ENCODE results near the gene ABCF3.

ABCF3 gene

DNA sequence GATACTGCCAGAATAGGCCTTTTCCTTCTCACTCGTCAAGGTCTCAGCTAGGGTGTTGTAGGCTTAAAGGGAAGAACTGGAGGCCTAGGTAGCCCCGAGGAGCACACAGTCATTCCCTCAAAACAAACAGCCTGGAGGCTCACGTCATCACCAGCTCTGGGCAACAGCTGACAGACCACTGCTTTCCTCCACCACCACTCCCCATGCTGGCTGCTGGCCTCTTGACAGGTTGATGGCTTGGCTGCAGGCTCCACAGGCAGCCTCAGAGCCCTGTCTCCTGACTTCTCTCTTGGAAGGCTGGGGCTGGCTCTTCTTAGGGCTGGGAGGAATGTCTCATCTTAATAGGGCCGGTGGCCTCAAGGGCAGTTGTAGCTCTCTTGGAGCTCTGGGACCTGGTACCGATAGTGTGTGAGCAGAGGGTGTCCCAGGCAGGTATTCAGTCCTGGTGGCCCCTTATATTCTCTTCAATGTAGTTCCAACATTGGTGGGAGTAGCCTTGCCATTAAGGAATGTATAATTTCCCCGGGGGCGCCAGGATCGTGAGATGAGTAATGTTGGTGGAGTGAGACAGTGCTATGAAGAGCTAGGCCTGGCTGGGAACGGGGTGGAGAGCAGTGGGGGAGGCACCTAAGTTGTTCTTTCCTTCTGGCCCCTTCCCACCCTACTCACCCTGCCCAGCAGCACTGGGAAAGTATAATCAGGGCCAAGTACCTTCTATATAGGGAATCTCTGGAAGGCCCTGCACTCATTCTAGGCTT is 17.5 kb upstream of the ABCF3 start:
- no peak for DNase-seq (ENCODE audit: low read depth in 2 of 2)

DNA sequence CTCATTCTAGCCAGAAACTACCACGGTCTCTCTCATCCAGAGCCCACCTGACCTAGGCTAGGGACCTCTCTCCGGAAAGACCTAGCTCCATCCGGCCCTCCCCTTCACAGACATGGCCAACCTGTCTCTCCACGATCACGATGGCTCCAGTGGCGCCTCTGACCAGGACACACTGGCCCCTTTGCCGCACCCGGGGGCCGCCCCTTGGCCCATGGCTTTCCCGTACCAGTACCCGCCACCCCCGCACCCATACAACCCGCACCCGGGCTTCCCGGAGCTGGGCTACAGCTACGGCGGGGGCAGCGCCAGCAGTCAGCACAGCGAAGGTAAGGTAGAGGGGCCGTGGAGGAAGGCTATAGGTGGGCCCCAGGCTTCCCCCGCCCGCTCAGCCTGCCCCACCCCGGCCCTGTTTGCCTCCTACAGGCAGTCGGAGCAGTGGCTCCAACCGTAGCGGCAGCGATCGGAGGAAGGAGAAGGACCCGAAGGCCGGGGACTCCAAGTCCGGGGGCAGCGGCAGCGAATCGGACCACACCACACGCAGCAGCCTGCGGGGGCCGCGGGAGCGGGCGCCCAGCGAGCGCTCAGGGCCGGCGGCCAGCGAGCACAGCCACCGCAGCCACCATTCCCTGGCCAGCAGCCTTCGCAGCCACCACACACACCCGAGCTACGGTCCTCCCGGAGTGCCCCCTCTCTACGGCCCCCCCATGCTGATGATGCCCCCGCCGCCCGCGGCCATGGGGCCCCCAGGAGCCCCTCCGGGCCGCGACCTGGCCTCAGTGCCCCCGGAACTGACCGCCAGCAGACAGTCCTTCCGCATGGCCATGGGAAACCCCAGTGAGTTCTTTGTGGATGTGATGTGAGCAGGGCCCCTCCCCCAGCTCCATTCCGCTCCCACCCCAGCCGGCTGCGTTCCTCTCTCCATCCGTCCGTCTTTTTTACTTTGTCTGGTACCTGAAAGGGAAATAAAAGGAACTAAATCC is 15.8 kb upstream of the ABCF3 start:
- no peak for DNase-seq (ENCODE audit: low read depth in 2 of 2)

DNA sequence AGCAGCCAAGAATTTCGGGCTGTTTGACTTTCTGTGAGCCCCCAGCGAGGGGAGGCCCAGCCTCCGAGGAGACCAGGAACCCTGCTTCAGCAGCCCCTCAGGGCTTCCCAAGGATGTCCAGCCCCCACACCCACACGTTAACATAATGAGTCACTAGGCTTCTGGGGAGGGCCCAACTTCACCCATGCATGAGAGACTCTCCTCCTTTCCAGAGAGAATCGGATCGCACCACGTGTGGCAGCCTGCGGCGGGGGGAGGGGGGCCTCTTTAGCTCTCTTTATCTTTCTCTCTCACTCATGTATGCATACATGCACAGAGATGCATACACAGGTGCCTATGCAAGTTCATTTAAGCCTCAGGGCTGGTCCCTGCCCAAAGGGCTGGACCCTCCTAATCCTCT is 14.4 kb upstream of the ABCF3 start:
- DNase-seq (ENCODE audit: low read depth in 2 of 2), result no peak

DNA sequence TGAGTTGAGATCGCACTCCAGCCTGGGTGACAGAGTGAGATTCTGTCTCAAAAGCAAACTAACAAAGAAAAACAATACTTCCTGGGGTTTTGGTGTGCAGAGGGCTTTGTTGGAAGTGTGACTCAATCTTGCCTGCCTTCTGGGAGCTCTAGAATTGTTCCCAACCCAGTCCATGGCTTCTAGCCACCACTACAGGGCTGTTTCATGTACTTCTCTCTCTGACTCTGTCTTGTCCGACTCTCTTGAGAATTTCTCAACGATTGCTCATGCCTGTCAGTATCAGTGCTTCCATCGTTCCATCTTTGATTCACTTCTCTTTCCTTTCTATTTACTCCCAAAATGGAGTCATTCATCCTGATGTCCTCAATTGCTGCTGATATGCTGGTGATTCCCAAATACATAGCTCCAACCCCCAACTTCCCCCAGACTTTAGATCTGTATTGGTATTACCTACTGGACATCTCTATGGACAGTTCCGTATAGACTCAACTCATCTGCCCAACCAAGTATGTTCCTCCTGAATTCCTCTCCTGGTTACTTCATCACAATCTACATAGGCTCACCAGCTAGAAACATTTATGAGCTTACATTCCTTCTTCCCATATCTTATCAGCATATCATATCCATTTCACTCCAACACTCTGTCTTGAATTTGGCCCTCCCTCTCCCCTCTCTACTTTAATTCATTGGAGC is 13.2 kb upstream of the ABCF3 start:
- DNase-seq (ENCODE audit: low read depth in 2 of 2), result no peak

DNA sequence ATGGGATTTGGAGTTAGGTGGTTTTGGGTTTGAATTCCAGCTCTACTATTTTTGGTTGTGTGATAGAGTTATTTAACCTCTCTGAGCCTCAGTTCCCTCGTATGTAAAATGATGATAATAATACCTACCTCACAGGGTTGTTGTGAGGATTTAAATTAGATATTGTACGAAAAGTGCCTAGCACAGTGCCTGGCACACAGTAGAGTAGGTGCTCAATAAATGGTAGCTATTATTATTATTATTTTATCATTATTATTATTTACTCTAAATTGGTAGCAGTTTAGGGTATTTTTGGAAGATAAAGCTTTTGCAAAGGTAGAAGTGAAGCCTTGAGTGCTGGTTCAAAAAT is 12.7 kb upstream of the ABCF3 start:
- DNase-seq (ENCODE audit: low read depth in 2 of 2), result no peak

DNA sequence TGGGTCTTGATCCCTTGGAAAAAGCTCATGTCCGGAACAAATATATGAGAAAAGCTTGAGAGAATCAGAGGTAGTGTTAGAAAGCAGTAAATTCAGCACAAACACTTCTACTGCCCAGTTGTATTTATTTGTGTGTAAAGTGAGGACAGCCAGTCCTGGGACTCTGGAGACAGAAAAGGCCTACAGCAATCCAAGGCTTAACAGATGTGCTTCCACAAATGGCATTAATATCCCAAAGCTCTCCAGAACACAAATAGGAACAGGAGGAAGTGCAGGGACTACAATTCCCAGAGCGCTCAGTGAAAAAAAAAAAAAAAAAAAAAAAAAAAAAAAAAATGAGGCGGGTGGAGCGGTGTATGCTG is 11.7 kb upstream of the ABCF3 start:
- DNase-seq (ENCODE audit: low read depth in 2 of 2), result no peak

DNA sequence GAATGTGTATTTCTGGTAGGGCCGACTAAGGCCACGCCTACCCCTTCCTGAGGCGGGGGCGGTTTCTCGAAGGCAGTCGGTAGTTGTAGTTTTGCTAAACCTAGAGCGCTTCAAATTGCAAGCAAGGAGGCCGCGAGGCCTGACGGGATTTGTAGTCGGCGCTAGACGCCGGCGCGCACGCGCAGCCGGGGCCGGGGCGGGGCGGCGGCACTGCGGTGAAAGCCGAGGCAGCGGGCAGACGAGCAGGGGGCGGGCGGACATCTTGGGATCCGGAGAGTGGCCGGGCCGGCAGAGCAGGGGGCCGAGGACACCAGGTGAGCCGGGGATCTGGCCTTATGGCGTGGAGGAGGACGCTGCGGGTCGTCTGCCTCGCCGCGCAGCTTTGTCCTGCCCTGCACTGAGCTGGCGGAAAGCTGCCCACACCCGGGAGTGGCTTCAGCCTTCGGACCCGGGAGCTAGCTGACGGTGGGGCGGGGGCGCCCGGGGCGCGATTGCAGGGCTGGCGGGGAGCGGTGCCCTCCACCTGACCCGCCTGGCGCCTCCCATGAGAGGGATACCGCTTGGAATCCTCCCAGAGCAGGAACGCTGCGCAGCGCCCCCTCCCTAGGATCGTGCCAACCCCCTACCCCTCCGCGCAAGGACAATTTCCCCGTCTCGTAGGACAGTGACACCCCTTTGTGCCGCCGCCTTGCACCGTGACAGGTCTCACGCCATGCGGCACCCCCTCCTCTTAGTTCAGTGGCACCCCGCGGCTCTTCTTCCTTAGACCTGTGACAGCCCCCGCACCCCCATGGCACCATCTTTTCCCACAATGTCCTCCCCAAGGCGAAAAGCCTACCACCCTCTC is 11.1 kb upstream of the ABCF3 start, which contains the start of gene AP2M1:
Gene AP2M1, plus strand, starts transcription at position 210 of the 847 bp plus-strand sequence. CDS start 2,139 bp downstream, outside the sequence.
- DNase-seq (ENCODE audit: low read depth in 2 of 2), result peak; percentile 94 to 95

DNA sequence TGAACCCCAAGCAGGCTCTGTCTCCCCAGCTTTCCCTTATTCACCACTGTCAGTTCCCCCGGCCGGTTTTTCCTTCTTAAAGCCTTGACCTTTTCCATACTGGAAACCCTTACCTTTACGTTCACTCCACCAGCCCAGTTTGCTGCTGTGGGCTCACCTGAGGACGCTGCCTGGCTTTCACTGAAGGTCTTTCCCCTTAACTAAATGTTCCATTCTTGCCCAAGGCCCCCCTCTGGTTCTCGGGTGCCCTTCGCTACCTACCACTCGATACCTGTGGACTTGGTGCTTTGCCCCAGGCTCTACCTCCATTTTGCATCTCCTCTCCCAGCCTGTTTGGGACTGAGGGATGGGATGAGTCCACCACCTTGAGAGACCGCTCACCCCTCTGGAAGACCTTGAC is 10.5 kb upstream of the ABCF3 start:
- no peak for DNase-seq (ENCODE audit: low read depth in 2 of 2)

DNA sequence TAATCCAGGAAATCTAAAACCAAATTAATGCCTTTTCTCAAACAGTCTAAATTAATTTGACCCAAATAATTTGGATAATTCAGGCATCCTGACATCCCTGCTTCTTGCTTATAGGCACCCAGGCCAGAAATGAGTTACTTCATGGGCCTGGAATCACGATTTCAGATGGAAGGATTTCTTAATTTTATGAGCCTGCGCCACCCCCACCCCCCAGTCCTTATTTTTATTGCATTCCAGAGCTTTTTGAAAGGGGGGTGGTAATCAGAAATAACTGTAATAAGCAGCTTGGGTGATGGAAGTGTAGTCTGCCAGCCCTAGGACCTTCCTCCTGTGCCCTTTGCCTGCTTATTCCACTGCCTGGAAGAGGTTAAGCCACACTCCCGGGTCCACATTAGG is 10.0 kb upstream of the ABCF3 start:
- no peak for DNase-seq (ENCODE audit: low read depth in 2 of 2)

DNA sequence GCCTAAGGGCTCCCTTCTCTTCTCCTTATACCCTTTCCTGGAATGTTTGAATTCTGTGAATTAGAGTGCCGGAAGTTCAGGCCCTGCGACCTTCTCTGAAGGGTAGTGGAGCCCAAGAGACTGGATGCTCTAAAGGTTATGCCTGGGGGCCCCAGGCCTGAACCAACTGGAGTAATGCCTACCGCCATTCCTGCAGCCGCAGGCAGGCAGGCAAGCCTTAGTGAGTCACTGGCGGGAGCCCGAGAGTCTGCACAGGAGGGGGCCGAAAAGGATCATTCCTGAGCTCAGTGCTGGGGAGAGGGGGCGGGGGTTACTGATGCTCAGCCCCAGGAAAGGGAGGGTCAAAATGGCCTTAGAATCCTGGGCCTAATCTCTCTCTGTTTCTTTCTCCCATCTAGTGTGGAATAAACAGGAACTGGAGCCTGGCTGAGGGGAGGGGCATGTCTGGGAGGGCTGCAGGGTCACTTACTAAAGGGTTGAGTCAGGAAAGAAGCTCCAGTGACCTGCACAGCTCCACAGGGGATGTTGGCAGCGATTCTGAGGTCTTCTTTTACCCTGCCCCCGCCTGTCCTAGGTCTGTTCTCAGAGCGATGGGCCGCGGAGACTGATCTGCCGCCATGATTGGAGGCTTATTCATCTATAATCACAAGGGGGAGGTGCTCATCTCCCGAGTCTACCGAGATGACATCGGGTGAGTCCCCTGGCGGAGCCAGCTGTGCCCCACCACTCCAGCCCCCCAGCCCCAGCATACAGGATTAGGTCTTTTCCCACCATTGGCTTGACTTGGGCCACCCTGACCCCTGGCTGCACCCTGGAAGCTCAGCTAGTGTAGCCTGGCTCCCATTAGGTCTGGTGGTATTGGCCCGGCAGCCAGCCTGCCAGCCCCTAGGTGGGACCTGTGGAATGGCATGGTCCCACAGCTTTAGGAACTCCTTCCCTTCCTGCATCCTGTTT is 9.3 kb upstream of the ABCF3 start:
- DNase-seq (ENCODE audit: low read depth in 2 of 2), result no peak

DNA sequence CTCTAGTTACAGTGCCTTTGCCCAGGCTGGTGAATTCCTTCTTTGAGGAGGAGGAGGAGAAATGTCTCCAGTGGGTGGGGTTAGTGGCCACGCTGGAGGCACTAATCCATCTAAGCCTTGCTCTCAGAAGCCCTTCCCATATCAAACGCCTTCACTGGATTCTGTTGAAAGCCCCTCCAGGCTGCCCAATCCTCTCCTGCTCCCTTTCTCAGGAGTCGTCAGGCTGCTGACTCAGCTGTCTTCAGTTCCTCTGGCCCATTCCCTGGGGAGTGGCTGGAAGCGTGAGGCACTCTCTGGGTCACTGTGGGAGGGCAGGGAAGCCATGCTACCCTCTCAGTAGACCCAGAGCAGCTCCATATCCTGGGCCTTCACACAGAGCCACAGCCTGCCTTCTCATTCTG is 8.7 kb upstream of the ABCF3 start:
- DNase-seq (ENCODE audit: low read depth in 2 of 2), result no peak

DNA sequence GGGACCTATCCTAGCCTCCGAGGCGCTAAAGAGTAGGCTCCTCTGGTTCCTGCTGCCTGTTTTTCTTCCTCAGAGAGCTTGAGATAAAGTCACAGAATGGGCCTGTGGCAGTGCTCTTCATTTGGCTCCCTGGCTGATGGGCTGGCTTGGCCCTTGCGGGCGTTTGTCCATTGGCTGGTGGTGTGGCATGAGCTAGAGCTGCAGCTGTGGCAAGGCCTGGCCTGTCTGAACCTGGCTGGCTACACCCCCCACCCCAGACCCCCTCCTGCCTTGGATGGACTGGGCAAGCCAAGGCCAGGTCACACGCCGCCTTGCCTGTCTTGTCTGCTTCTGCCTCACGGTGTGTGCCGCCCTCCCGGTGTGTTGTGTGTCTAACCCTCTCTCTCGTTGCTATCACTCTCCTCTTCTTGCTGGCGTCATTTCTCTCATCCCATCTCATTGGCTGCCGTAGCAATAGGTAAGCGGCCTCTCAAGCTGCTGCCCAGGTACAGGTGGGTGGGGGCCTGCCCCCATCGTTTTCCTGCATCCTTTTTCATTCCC is 8.2 kb upstream of the ABCF3 start:
- no peak for DNase-seq (ENCODE audit: low read depth in 2 of 2)

DNA sequence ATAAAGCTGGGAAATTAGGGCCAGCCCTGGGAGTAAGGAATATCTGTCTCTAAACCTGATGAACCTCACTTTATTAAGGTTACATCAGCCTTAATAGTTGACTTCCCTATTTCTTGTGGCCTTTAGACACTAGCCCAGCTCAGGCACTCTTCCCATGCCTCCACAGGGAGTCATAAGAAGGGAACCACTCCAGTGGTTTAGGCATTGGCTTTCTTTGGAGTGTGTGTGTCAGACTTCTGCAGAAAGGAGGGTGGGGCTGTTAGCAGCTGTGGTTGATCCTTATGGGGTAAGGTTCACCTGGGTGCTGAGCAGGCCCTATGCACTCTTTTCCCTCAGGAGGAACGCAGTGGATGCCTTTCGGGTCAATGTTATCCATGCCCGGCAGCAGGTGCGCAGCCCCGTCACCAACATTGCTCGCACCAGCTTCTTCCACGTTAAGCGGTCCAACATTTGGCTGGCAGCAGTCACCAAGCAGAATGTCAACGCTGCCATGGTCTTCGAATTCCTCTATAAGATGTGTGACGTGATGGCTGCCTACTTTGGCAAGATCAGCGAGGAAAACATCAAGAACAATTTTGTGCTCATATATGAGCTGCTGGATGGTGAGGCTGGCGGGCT is 7.4 kb upstream of the ABCF3 start:
- no peak for DNase-seq (ENCODE audit: low read depth in 2 of 2)

DNA sequence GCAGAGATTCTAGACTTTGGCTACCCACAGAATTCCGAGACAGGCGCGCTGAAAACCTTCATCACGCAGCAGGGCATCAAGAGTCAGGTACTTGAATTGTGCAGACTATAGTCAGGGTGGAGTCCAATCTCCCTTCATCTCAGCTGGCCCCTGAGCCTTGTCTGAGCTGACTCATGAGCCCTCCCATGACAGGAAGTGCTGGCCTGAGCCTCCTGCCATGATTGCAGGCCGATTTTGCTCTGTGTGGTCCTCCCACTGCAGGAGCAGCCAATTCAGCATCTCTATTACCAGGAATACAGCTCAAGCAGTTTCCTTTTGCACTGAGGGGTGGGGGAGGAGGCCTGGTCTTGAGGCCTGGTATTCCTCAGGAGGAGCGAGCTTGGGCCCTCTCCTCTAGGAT is 5.8 kb upstream of the ABCF3 start:
- no peak for DNase-seq (ENCODE audit: low read depth in 2 of 2)

DNA sequence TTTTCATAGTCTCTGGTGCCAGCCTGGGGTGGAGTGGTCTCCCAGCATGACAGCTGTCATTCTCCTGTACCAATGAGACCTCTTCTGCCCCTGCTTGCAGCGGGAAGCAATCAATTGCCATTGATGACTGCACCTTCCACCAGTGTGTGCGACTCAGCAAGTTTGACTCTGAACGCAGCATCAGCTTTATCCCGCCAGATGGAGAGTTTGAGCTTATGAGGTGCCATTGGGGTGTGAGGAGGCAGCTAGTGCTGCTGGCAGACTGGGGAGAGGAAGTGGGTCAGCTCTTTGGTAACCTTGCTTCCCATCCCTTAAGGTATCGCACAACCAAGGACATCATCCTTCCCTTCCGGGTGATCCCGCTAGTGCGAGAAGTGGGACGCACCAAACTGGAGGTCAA is 4.4 kb upstream of the ABCF3 start:
- no peak for DNase-seq (ENCODE audit: low read depth in 2 of 2)

DNA sequence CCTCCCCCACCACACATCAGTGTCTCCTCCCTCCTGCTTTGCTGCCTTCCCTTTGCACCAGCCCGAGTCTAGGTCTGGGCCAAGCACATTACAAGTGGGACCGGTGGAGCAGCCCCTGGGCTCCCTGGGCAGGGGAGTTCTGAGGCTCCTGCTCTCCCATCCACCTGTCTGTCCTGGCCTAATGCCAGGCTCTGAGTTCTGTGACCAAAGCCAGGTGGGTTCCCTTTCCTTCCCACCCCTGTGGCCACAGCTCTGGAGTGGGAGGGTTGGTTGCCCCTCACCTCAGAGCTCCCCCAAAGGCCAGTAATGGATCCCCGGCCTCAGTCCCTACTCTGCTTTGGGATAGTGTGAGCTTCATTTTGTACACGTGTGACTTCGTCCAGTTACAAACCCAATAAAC is 2.3 kb upstream of the ABCF3 start:
- DNase-seq (ENCODE audit: low read depth in 2 of 2), result no peak

DNA sequence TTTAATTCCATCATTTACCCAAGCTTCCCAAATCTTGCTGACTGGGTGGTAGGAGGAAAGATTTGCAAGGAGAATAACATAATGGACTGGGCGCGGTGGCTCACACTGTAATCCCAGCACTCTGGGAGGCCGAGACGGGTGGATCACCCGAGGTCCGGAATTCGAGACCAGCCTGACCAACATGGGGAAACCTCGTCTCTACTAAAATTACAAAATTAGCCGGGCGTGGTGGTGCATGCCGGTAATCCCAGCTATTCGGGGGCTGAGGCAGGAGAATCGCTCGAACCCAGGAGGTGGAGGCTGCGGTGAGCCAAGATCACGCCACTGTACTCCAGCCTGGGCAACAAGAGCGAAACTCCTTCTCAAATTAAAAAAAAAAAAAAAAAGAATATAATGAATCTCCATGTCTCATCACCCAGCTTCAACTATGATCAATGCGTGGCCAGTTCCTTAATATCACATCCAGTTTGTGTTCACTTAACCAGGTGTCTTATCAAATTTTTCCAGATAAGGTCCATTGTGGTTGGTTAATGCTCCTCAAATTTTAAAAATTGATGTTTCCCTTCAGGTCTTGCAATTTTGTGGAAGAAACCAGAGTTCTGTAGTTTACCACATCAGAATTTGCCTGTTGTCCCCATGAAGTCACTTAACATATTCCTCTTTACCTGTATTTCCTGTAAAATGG is 1.3 kb upstream of the ABCF3 start:
- DNase-seq (ENCODE audit: low read depth in 2 of 2), result no peak

DNA sequence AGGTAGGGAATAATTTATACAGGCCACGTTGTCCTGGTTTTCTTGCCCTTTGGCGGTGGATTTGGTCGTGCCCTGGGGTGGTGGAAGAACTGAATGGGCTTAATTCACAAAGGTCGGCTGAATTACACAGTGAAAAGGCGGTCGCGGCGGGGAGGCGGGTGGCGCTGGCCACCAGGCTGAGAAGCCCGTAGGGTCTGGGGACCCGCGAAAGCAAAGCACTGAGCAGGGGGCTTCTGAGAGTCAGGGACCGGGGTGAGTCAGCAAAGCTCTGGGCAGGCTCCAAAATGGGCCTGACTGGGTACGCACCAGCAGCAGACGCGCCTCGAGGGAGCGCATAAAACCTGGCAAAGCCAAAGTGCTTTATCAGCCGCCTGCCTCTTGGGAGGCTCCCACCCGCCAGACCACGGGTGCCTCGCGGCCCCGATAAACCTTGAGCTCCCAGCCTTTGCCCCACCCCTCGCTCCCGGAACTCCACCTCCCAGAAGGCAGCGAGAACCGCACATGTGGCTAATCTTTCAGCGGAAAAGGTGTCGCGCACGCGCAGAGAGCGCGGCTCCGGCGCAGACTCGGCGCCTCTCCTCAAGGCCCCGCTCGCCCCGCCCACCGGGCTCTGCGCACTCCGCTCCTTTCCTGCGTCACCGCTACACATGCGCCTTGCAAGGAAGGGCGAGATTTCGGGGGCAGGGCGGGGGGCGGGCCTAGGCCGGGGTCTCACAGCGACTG is 377 bp upstream of the ABCF3 start:
- peak; percentile 99 for DNase-seq (ENCODE audit: low read depth in 2 of 2)

DNA sequence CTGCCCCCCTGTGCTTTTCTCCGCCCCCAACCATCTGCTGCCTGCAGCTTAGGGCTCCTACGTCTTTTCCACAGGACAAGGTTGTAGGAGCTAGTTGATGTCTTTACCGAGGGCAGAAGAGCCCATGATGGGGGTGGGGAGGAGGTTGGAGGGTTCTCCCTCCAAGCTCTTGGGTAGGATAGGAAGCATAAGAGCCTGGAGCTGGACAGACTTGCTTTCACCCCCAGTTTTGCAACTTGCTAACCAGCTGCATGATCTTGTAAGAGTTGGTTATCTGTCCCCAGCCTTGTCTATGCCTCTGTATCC is 856 bp downstream of the ABCF3 start:
- no peak for DNase-seq (ENCODE audit: low read depth in 2 of 2)
